Measurements from ENCODE around the gene LTC4S. TPM values are rescaled to one million over a fixed set of nuclear protein-coding genes. Genes with fewer than 3 reads are reported as not detected.
"Not testable (repeated sequence)": the region's sequence is repeated elsewhere in the genome, so short reads cannot be mapped to it uniquely, and the experiment has no call there.

Gene LTC4S
- total RNA-seq, 2 experiments from 2014 or later, result 0.48 to 1.1 TPM

DNA sequence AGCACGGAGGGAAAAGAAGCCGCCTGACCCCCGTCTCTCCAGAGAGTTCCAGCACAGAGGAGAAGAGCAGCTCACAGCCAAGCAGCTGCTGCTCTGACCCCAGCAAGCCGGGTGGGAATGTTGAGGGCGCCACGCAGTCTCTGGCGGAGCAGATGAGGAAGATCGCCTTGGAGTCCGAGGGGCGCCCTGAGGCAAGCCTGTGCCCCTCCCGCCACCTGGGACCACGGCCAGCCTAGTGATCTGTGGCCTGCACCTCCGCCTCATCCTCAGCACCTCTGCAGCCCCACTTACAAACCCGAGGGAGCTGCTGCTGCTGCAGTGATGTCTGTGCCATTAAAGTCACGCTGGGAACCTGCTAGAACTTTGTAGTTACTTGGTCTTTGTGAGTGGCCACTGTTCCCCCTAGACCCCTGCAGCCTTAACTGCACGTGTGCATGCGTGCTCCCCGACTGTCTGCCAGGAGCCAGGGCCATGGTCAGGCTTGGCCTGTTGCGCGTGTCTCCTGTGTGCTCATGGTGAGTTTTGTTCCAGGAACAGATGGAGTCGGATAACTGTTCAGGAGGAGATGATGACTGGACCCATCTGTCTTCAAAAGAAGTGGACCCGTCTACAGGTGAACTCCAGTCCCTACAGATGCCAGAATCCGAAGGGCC lies 39.4 kb downstream of the LTC4S start:
- CTCF ChIA-PET, result no interaction called here
- H3K9me3 Mint-ChIP-seq, result no peaks in the 10 kb centered on the region
- peaks cover 21% of the 10 kb centered on the region for H3K4me1 Mint-ChIP-seq (ENCODE audit: low read depth)
- H3K36me3 Mint-ChIP-seq, result peaks cover 62% of the 10 kb centered on the region
- POLR2A ChIA-PET, result no interaction called here
- peak overlapping the region; percentile 67 for H3K27ac Mint-ChIP-seq
- no peaks in the 10 kb centered on the region for H3K27me3 Mint-ChIP-seq
- no peak overlapping the region for H3K4me3 Mint-ChIP-seq
- DNase-seq, result no peak
- intact Hi-C loops (cut with micrococcal nuclease), result no loop called here

DNA sequence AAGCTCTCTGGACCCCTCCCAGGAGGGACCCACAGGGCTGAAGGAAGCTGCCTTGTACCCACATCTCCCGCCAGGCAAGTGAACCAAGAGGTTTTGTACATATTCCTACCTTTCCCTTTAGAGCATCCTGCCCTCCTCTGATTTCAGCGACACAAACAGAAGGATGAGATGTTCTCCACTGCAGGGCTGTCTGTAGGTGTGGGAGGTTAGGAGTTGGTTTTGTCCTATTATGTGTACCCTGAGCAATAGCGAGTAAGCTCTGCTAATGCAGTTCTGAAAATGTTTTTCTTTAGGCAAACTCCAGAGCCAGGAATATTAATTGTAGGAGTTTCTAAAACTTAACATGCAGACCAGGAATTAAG lies 39.9 kb downstream of the LTC4S start:
- POLR2A ChIA-PET, result no interaction called here

DNA sequence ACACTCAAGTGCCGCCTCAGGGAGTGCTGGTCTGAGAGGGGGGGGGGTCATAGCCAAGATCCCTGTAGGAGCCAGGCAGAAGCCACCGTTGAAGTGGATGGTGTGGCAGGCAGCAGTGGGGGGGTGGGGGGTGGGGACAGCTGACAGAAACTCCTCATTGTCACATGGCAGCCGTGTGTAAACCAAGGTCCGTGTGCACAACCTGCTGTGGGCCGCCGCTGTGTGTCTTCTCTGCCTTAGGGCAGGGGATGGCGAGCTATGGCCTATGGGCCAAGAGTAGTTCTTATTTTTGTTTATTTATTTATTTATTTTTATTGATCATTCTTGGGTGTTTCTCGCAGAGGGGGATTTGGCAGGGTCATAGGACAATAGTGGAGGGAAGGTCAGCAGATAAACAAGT lies 40.3 kb downstream of the LTC4S start:
- no peak for DNase-seq
- Mint-ChIP-seq H3K4me3 (no peak overlapping the region), H3K4me1 (ENCODE audit: low read depth) (peaks cover 18% of the 10 kb centered on the region), H3K27ac (no peak overlapping the region), H3K27me3 (no peaks in the 10 kb centered on the region), H3K36me3 (peaks cover 54% of the 10 kb centered on the region), H3K9me3 (no peaks in the 10 kb centered on the region)
- intact Hi-C loops (cut with micrococcal nuclease), result no loop called here
- POLR2A ChIA-PET, result no interaction called here
- CTCF ChIA-PET, result no interaction called here

More for the DNA sequence above, 39.9 kb downstream of the LTC4S start:
- intact Hi-C loops (cut with micrococcal nuclease), result no loop called here
- CTCF ChIA-PET, result no interaction called here
- DNase-seq, result no peak
- Mint-ChIP-seq H3K27me3 (no peaks in the 10 kb centered on the region), H3K36me3 (peaks cover 58% of the 10 kb centered on the region), H3K4me1 (ENCODE audit: low read depth) (peaks cover 20% of the 10 kb centered on the region), H3K9me3 (no peaks in the 10 kb centered on the region), H3K27ac (peak overlapping the region; percentile 67), H3K4me3 (no peak overlapping the region)

GRCh38 chr5:179834871-179835270 lies 41.1 kb downstream of the LTC4S start:
- H3K4me3 Mint-ChIP-seq, H3K9me3 Mint-ChIP-seq, POLR2A ChIA-PET, DNase-seq, H3K27ac Mint-ChIP-seq, H3K27me3 Mint-ChIP-seq, CTCF ChIA-PET: not testable (repeated sequence)
- peaks cover 51% of the 10 kb centered on the region for H3K36me3 Mint-ChIP-seq
- peaks cover 18% of the 10 kb centered on the region for H3K4me1 Mint-ChIP-seq (ENCODE audit: low read depth)
- intact Hi-C loops (cut with micrococcal nuclease), result loop anchor here (5.0 kb wide), 1 partner anchor 33 kb away; no protein-coding TSS in a partner anchor

GRCh38 chr5:179836225-179837019 lies 42.6 kb downstream of the LTC4S start:
- Mint-ChIP-seq H3K4me1 (ENCODE audit: low read depth) (peaks cover 18% of the 10 kb centered on the region), H3K4me3 (peak overlapping the region; percentile 21), H3K27me3 (no peaks in the 10 kb centered on the region), H3K27ac (peak overlapping the region; percentile 89), H3K36me3 (peaks cover 46% of the 10 kb centered on the region), H3K9me3 (no peaks in the 10 kb centered on the region)
- peak; percentile 73 for DNase-seq
- ChIA-PET POLR2A (interaction anchor here (0.5 to 1.8 kb wide), 2 partner anchors 16 to 73 kb away, joined by 3 to 7 read pairs; partner anchors contain the start of gene SQSTM1), CTCF (interaction anchor here (0.8 to 1.2 kb wide), 3 partner anchors 14 to 73 kb away, joined by 3 read pairs; no protein-coding TSS in a partner anchor)
- intact Hi-C loops (cut with micrococcal nuclease), result loop anchor here (5.0 kb wide), 1 partner anchor 34 kb away; no protein-coding TSS in a partner anchor

GRCh38 chr5:179837076-179838011 lies 43.6 kb downstream of the LTC4S start:
- intact Hi-C loops (cut with micrococcal nuclease), result loop anchor here (5.0 kb wide), 1 partner anchor 35 kb away; no protein-coding TSS in a partner anchor
- H3K4me3 Mint-ChIP-seq, result peak overlapping the region; percentile 21
- no peaks in the 10 kb centered on the region for H3K27me3 Mint-ChIP-seq
- ChIA-PET POLR2A (interaction anchor here (0.5 to 1.8 kb wide), 5 partner anchors 17 to 74 kb away, joined by 3 to 7 read pairs (median 3); partner anchors contain the start of gene SQSTM1), CTCF (interaction anchor here (0.8 to 1.2 kb wide), 3 partner anchors 15 to 74 kb away, joined by 3 read pairs; no protein-coding TSS in a partner anchor)
- peaks cover 45% of the 10 kb centered on the region for H3K36me3 Mint-ChIP-seq
- H3K9me3 Mint-ChIP-seq, result no peaks in the 10 kb centered on the region
- DNase-seq, result no peak
- H3K4me1 Mint-ChIP-seq (ENCODE audit: low read depth), result peaks cover 18% of the 10 kb centered on the region
- peak overlapping the region; percentile 89 for H3K27ac Mint-ChIP-seq

- no peaks in the 10 kb centered on the region for H3K9me3 Mint-ChIP-seq
- DNase-seq, result no peak
- H3K27ac Mint-ChIP-seq, result no peak overlapping the region
- H3K27me3 Mint-ChIP-seq, result no peaks in the 10 kb centered on the region
- H3K36me3 Mint-ChIP-seq, result peaks cover 35% of the 10 kb centered on the region
- intact Hi-C loops (cut with micrococcal nuclease), result loop anchor here (5.0 kb wide), 1 partner anchor 37 kb away; no protein-coding TSS in a partner anchor
- peaks cover 18% of the 10 kb centered on the region for H3K4me1 Mint-ChIP-seq (ENCODE audit: low read depth)
- ChIA-PET CTCF (interaction anchor here (1.1 kb wide), 1 partner anchor 27 kb away, joined by 3 read pairs; no protein-coding TSS in a partner anchor), POLR2A (no interaction called here)
- H3K4me3 Mint-ChIP-seq, result no peak overlapping the region
Observed at GRCh38 chr5:179839328-179840256, 45.8 kb downstream of the LTC4S start.

DNA sequence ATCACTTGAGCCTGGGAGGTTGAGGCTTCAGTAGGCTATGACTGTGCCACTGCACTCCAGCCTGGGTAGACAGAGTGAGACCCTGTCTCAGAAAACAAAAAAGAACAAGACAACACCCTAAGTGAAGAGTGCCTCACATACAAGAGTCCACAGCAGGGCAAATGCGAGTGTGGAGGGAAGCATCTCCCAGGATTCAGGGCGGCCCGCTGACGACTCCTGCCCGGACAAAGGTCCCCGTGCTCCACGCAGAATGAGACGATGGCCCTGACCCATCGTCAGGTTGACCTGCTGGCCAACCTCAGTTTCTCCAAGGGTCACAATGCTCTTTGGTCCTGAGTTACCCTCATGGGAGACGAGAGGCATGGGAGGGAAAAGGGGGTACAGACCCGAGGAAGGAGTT lies 46.5 kb downstream of the LTC4S start:
- intact Hi-C loops (cut with micrococcal nuclease), result no loop called here
- peaks cover 36% of the 10 kb centered on the region for H3K36me3 Mint-ChIP-seq
- H3K4me1 Mint-ChIP-seq (ENCODE audit: low read depth), result peaks cover 18% of the 10 kb centered on the region
- no peak for DNase-seq
- H3K9me3 Mint-ChIP-seq, result peaks cover 4% of the 10 kb centered on the region
- POLR2A ChIA-PET, result no interaction called here
- no peak overlapping the region for H3K27ac Mint-ChIP-seq
- CTCF ChIA-PET, result interaction anchor here (1.1 kb wide), 1 partner anchor 27 kb away, joined by 3 read pairs; no protein-coding TSS in a partner anchor
- no peak overlapping the region for H3K4me3 Mint-ChIP-seq
- H3K27me3 Mint-ChIP-seq, result no peaks in the 10 kb centered on the region

DNA sequence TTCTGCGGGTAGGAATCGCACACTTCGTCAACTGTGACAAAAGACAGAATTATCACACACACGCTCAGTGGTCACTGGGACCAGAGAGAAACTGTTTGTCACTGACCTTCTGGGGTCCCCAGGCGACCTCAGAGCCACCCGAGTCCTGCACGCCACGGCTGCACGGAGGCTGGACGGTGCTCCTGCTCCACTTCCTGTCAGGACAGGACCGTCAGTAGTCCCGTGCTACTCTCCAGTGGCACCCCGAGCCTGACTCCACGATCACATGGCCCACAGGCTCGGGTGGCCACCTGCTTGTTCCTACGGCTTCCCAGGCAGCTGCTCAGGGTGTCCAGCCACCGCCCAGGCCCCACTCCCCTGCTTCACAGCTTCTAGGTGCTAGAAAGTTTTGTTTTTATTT lies 47.0 kb downstream of the LTC4S start:
- Mint-ChIP-seq H3K4me1 (ENCODE audit: low read depth) (peaks cover 18% of the 10 kb centered on the region), H3K9me3 (peaks cover 6% of the 10 kb centered on the region), H3K36me3 (peaks cover 35% of the 10 kb centered on the region), H3K4me3 (no peak overlapping the region), H3K27me3 (no peaks in the 10 kb centered on the region), H3K27ac (no peak overlapping the region)
- POLR2A ChIA-PET, result no interaction called here
- CTCF ChIA-PET, result no interaction called here
- DNase-seq, result no peak
- intact Hi-C loops (cut with micrococcal nuclease), result no loop called here

- peaks cover 7% of the 10 kb centered on the region for H3K9me3 Mint-ChIP-seq
- peaks cover 9% of the 10 kb centered on the region for H3K4me1 Mint-ChIP-seq (ENCODE audit: low read depth)
- POLR2A ChIA-PET, result no interaction called here
- DNase-seq, result no peak
- intact Hi-C loops (cut with micrococcal nuclease), result no loop called here
- H3K4me3 Mint-ChIP-seq, result no peak overlapping the region
- H3K36me3 Mint-ChIP-seq, result peaks cover 33% of the 10 kb centered on the region
- no peak overlapping the region for H3K27ac Mint-ChIP-seq
- CTCF ChIA-PET, result no interaction called here
- no peaks in the 10 kb centered on the region for H3K27me3 Mint-ChIP-seq
Observed at GRCh38 chr5:179841621-179842020, 47.8 kb downstream of the LTC4S start.
